Activated effector memory CD4-positive, alpha-beta T cell treated with anti-CD3 and anti-CD28 coated beads, Interleukin-2, amount 50 U/mL, for 16 hours (primary cell): Measurements from ENCODE around the gene CDH3.

ENCODE experiments used
- DNase-seq: peaks from one replicate; pipeline ENCODE4 v3.0.0-alpha.2; 2020

The CDH3 gene

GRCh38 chr16:68739964-68740627 is 95.0 kb downstream of the CDH3 start:
- DNase-seq, result no peak

GRCh38 chr16:68740628-68741346 is 95.7 kb downstream of the CDH3 start:
- no peak for DNase-seq

GRCh38 chr16:68743664-68744063 is 98.6 kb downstream of the CDH3 start:
- no peak for DNase-seq

GRCh38 chr16:68744744-68745280 is 99.7 kb downstream of the CDH3 start:
- DNase-seq, result no peak

- no peak for DNase-seq
These were observed 101.8 kb downstream of the CDH3 start for GRCh38 chr16:68746951-68747350.

GRCh38 chr16:68749432-68749831 is 104.3 kb downstream of the CDH3 start:
- no peak for DNase-seq
